HG02610 (cell line): ENCODE measurements around the gene TSPAN7.

Source experiments
- ATAC-seq: cut with Tn5 transposase; IDR thresholded peaks from one replicate; pipeline ENCODE4 v1.9.1; 2021; ENCODE audit warnings: mild to moderate bottlenecking, moderate library complexity; ENCODE audit not compliant: unreplicated experiment

Gene TSPAN7

DNA sequence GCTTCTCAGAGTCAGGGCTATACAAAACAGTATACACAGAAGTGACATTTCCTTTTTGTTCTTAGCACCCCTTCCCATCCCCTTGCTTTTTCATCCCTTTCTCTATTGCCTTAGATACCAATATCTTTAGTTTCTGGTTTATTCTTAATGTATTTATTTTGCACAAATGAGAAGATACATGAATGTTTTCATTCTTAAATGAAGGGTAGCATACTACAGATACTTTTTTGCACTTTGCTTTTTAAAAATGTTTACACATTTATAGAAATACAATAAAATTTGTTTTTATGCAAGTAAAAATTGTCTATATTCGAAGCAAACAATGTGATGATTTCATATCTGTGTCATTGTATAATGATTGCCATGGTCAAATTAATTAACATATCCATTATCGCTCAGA is 33.1 kb downstream of the TSPAN7 start:
- ATAC-seq: no peak

DNA sequence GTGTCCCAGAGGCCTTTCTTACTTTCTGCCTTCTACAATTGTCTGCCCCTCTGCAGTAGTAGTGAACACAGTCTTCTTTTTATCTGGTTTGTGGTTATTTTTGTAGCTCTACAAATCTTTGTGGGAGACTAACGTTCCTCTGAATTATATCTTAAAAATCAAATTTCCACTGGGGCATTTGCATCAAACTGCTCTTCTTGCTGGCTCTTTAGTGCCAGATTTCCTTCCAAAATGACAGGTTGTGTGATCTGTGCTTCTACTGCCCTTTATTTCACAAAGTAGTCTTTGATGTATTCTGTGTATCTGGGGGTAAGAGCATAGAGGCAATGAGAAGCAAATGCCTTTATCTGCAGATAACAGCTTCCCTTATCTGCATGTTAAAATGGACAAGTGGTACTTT is 34.5 kb downstream of the TSPAN7 start:
- ATAC-seq: no peak

DNA sequence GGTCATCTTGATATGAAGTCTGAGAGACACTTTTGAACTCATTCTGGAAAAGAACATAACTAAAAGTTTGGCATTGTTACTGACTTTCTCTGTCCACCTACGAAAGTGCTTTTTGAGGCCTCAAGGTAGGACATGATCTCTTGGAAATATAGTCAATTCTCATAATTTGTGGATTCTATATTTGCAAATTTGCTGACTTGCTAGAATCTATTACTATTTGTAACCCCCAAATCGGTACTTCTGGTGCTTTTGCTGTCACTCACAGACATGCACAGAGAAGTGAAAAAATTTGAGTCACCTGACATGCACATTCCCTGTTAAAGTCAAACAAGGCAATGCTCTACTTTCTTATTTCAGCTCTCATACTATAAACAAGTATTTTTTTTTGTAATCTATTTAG is 35.6 kb downstream of the TSPAN7 start:
- ATAC-seq: no peak

DNA sequence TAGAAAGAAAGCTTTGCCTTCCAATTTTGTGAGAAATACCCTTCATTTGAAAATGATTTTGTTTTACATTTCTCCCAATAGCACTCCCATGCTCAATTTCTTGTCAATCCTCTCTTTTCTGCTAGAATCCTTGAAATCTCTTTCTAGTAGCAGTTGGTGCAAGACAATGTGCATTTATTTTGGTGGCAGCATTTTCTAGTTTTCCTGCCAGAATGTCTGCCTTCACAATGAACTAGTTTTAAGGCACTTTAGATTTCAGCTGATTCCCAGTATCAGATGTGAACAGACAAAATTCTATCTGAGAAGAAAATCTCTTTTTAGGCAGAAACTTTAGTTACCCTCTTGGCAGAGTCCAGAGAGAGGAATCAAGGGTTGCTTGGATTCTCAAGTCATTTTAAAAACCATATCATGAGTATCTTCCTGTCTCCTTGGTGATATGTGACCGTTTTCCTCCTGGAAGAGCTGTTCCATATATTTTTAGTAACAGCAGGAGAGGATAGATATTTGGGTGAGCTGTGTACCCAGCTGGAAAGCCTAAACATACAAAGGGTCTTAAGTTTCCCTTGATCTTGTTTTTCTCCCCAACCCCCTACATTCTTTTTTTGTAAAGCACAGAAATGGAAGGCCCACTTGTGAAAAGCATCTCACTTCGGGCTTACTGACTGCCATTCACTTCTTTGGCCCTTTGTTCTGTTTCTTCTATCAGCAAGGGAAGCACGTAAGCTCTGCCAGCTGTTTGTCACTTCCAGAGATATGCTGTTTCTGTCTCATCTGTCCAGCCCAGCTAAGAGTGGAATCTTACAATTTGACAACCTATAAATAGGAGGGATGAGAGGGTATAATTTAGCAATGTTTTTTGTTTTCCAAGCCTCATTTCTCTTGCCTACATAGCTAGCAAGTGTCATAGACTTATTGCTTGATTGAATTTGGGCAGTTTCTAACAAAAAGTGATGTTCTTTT is 38.7 kb downstream of the TSPAN7 start:
- ATAC-seq: no peak

DNA sequence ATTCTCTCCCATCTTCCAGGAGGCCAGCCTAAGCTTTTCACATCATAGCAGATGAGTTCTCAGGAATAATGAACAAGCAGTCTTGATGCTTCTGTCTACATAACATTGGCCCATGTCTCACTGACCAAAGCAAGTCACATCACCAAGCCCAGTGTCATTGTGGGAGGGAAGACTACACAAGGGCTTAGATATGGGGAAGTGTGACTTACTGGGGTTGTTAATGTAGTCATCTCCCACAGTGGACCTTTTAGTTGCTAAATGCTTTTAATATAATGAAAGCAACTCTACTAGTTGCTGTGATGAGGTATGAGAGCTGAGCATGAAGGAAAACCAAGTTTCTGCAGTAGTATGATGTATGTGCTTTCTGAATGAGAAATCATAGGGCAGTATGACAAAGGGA is 40.5 kb downstream of the TSPAN7 start:
- no peak for ATAC-seq

DNA sequence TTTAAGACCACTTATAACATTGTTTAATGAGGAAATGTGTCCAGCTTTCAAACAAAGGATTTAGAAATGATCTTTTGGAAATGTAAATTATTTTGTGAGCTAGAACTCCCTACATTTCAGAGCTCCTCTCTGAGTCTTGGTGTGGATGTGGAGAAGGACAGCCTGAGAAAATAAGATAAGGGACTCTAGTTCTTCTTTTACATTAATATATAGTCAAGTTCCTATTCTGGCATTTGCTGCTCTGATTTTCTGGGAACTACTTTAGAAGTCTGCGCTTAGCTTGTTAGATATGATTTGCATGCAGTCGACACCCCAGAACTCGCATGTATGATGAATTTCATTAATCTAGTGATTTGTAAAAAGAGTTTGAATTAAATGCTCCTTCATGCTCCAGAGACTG is 45.5 kb downstream of the TSPAN7 start:
- no peak for ATAC-seq

DNA sequence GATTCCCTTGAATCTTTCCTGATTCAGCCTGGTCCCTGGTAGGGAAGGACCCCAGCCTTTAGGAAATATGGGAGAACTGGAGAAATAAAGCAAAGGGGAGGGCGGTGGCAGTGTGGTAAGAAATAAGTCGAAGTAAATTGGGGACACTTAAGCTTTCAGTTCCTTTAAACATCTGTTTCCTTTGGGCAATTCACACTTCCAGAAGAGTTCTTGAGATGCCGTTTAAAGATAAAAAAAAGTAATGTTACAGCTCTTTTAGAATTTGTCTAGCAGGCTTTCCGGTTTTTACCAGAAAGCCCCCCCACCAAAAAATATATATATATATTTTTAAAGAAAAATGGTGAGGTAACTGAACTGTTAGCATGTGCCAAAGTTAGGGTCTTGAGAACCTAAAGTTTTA is 46.6 kb downstream of the TSPAN7 start:
- no peak for ATAC-seq

DNA sequence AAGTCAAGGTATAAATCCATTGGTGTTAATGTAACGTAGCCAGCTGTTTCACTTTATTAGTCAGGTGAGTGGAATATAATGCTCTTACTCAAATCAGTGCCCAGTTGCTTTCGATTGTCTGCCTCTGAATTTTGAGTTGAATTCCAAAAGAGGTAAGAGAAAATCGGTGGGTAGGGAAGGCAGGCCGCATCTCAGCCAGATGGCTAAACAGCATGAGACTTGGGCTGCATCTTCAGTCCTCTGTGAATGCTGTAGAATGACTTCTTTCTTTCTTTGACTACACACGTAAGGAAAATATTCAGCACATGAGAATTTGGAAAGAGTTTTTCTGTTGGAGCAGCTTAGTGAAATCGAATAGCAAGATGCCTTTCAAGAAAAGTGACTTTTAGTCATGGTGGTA is 49.5 kb downstream of the TSPAN7 start:
- no peak for ATAC-seq

DNA sequence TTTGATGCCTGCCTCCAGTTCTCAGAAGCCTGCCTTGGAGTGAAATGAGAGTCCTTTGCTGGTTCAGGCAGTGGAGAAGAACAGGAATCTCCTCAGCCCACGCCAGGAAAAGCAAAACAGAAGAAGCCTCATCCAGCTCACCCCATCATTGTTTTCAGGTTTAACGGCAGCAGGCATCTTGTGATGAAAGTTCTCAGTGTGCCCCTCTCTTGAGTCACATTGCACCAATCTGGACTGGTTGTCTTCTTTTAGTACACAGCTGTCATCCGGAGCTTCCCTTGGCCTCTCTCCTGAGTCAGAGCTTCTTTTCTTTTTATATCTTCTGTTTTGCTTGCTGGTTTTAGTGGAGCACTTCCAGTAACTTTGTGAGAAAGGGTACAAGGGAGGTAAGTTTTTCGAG is 50.9 kb downstream of the TSPAN7 start:
- ATAC-seq: no peak

DNA sequence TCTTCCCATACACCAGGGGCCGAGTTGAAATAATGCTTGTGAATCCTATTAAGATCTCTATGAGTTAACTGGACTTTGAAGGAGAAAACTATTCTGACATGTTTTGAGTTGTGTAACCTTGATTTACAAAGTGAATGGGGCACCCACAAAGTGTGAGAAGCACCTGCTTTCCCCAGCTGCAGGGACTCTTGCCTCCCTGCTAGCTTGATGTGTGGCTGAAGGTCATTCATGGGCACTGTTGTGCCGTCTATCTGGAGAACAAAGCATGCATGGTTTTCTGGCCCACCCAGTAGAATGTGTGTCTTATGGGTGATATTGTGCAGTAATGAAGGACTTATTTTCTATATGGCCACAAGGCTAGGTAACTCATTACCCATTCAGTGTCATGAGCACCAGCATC is 53.1 kb downstream of the TSPAN7 start:
- ATAC-seq: no peak

DNA sequence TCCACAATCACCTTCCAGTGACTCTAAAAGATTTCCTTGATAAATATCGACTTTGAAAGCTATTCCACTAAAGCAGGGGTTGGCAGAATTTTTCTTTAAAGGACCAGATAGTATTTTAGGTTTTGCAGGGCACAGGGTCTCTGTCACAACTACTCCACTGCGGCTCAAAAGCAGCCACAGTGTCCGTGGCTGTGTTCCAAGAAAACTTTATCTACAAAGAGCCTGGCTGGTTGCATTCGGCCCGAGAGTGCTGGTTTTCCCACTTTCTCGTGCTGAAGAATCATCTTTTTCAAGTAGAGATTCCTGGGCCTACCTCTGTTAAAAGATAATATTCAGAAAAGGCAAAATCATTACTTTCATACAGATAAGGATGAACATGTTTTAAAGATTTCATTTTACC is 55.6 kb downstream of the TSPAN7 start:
- ATAC-seq: no peak

DNA sequence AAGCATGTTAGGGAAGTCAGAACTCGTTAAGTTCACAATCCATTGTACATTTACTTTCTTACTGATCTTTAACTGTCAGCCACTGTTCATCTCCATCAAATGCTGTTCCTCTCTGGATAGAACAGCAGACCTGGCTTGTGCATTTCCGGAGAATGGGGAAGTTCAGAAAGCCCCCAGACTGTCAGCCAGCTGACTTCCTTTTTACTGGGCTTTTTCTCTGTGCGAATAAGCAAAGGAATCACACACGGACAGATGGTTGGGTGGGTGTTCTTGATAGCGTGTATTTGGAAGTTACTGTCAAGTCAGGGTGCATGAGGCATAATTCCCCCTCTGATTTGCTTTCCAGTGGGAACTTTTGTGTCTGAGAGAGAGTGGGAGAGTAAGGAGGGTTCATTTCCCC is 56.8 kb downstream of the TSPAN7 start:
- ATAC-seq: no peak

DNA sequence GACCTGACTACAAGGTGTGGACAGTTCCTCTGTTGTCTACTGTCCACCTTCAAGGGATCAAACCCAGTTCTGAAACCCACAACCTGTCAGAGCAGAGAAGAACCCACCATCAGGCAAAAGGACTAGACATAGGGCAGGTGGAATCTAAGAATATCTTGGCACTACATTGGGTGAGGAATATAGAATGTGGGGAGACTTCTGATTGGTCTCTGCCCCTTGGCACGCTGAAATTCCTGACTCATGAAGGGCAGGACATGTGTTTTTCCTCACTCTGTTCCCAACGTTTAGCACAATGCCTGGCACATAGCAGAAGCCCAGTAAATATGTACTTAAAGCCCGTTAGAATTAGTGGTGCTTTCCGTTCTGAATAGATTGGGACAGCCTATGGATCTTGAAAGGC is 59.3 kb downstream of the TSPAN7 start:
- ATAC-seq: no peak

DNA sequence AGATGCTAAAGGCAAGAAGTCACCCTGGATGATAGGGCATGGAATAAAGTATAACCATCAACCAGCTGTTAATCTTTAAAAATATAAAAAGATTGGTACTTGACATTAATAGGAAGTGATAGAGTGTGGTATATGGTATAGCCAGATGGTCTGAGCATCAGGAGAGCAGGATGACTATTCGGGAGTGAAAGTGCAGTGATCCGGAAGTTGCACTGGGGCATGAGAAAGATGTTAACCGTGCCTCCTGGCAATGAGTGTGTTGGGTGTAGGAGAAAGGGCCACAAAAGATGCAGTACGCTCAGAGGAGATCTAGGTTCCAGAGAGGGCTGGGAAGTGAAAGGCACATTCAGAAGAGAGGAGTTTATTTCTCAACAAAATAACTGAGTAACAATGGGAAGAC is 65.0 kb downstream of the TSPAN7 start:
- no peak for ATAC-seq

DNA sequence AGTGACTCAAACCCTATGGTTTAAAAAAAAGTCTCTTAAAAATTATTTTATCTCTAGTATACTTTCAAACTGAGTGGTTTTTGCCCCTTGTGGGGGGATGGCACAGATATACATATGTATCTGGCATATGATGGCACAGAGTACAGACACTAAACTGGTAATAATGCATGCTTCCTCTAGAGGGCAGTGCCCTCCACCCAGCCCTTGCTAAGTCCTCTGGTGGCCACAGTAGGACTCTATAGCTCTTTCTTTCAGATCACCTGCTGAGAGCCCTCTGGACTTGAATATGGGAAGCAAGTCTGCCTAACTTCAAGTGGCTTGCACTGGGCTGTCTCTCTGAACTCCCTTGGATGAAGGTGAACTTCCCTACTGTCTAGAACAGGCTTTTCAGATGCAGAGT is 66.3 kb downstream of the TSPAN7 start:
- ATAC-seq: peak; percentile 55

DNA sequence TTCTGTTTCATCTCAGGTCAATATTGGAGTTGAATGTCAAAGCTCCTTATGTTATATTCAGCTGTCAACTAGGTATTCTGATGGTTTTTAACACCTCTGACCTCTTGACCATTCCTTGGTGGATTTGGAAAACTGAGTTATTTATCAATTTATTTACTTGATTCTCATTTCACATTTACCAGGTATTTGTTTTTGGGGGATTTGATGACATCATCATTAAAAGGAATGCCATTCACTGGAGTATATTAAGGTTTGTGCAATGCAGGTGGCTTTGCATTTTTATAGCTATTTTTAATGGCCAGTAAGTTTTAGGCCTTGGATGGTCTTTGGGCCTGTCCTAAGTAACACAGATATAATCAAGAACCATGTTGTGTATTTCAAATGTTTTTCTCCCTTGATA is 67.2 kb downstream of the TSPAN7 start:
- no peak for ATAC-seq

DNA sequence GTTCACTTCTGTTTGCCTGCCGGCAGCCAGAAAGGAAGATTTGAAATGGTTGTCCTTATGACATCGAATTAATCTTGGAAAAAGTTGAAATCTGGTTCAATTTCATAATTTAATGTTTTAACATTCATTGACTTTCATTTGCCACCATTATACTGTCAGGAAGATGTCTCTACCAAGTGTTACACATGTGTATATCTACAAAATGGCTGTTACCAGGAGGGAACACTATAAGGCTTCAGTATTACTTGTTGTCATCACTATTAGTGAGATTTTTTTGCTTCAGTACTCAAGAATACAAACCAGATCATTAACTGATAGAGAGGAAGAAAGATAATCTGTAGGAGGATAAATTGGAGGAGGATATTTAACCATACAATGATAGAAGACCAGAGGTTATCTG is 71.2 kb downstream of the TSPAN7 start:
- no peak for ATAC-seq

DNA sequence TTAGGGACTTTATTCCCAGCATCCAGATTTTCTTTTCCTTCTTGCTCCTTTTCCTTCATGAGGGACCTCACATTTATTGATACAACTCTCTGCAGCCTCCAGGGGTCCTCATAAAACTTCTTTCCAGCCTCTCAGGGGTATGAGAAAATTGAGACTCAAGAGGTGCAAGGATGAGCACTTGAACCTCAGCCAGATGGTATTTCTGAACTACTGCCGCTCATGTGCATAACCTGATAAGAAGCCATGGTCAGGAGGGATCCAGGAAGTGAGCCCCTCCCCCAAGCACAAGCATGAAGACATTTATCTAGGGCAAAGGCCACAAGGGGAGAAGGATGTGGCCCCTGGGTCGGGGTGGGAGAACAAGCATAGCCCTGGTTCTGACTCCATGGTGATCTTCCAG is 73.3 kb downstream of the TSPAN7 start:
- ATAC-seq: no peak

DNA sequence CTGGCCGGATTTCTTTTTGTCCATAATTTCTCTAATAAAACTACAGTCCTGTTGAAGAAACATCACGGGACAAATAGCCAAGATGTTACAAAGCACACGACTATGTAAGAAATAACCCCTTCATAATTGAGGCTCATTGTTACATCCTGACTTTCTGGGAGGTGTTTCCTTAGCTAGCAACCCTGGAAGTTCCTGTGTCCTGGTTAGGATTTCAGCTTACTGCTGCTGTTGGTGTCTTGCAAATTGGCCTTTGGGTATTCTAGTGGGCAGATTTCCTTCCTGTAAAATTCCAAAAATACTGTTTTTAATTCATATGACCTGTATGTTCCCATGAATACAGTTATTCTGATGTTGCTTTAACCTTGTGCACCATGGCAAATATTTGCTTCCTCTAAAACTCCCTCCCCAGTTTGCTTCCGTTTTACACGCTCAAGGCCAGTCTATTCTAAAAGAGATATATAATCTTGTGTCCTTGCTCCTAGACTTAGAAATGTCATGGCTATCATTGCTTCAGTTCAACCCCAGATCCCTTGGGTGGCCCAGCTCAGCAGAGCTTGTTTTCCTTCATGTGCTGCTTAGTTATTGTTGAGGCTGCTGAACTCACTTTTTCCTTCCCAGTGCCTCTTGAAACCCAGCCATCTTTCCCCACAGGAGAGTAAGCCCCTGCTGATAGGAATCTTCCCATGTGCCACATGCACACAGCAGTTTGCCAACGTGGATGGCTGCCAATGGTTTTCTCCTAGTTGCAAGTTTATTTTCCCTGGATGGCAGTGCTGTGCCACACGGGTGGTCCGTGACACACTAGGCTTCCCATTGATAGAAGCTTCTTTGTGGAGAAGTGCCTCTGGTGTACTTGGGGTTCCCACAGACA is 75.8 kb downstream of the TSPAN7 start:
- no peak for ATAC-seq

DNA sequence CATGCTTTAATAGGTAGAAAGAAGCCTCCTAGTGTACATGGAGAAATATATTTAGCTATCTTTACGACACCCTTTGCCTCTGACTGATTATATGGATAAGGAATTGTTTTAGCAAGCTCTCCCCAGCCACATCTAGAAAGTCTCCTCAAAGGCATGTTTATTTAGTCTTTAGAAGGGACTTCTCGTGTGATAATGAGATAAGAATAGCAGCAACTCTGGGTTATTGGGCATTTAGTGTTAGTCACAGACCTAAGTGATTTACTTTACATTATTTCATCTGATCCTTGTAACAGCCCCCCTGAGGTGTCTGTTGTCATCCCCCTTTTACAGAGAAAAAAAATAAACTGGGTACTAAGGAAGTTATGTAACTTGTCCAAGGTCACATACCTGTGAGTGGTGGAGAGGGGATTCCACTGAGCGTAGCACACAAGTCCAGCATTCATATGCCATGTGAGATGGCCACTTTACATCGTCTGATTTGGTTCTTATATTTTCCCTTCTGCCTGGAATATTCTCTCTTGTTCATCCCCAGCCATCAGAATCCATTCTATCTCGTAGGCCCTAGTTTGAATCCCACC is 77.7 kb downstream of the TSPAN7 start:
- no peak for ATAC-seq

DNA sequence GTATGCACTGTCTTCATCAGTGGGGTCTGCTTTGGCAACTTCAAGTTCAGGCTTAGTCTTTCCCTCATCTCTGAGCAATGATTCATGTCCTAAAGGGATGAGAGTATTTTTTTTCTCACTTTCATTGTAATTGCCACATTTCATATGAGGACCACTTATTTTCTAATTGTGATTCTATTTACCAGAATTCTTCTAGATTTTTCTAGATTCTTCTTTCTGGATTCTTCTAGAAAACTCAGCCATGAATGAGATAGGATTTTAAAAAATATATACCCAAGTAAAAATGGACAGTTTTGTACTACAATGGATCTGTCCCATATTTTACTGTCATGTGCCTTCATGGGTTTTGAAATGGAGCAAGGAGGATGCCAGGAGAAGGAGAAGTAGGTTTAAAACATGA is 78.4 kb downstream of the TSPAN7 start:
- ATAC-seq: no peak

DNA sequence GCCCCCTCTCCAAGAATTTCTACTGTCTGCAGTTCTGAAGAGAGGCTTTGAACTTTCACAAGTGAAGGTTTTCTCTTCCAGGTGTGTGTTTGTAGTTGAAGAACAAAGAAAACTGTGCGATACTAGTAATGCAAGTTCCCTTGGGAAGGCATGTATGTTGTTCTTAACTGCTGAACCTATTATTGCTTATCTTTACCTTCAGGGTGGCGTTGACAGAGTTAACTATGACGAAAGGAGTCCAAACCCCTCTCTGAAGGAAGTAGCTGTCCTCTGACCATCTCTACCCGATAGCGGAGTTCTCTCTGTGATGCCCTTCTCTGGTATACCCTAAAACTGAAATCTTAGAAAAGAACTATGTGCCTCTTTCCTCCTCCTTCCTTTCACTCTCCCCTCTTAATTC is 79.9 kb downstream of the TSPAN7 start:
- no peak for ATAC-seq
